Measurements from ENCODE around the gene GPR21. TPM values are rescaled to one million over a fixed set of nuclear protein-coding genes. Genes with fewer than 3 reads are reported as not detected.

GPR21 gene
- total and polyA plus RNA-seq, 2 of the 13 experiments (the other 11 are each of a cell fraction or from before 2014, with no cell fraction given): 0.29 to 0.32 TPM

- no peak for TF ChIP-seq ZSCAN5A (CRISPR knock-in tag; IDR thresholded peaks at IDR 0.05; ENCODE audit: borderline replicate concordance)
These were observed 50.2 kb downstream of the GPR21 start (continued) for GRCh38 chr9:123083680-123084079.

- intact Hi-C loops (cut with micrococcal nuclease; ENCODE audit: unreplicated experiment): loop anchor here (10.0 kb wide), 1 partner anchor 241 kb away; no protein-coding TSS in a partner anchor
- Histone ChIP-seq H3K9me3 (ENCODE audit: low read length) (no peaks in the 10 kb centered on the region), H3K4me3 (replicated peaks in 1 of 3; ENCODE audit: insufficient read depth in 1 of 3, low read depth in 2 of 3, low read length in 3 of 3) (no peak overlapping the region), H2AFZ (ENCODE audit: low read length) (no peak overlapping the region), H3K27me3 (ENCODE audit: control insufficient read depth in 1 of 2, insufficient read depth in 2 of 2, low read length in 2 of 2) (no peaks in the 10 kb centered on the region), H3K4me1 (ENCODE audit: insufficient read depth, low read length) (peaks cover 43% of the 10 kb centered on the region), H3K27ac (ENCODE audit: extremely low read length, insufficient read depth, low read length) (no peak overlapping the region), H3K9ac (ENCODE audit: insufficient read depth, low read depth, low read length) (no peak overlapping the region), H3K79me2 (ENCODE audit: insufficient read depth, low read length) (no peaks in the 10 kb centered on the region), H3K36me3 (replicated peaks in 1 of 2; ENCODE audit: control insufficient read depth in 1 of 2, insufficient read depth in 2 of 2, low read length in 2 of 2) (peaks cover 8 to 34% of the 10 kb centered on the region in 2 experiments; a peak in 4 of 5 replicates), H4K20me1 (ENCODE audit: insufficient read depth, low read length) (no peaks in the 10 kb centered on the region), H3K4me2 (ENCODE audit: low read depth, low read length) (no peak overlapping the region)
- ChIA-PET POLR2A (no interaction called here), CTCF (ENCODE audit: low intra/inter-chr PET ratio, low total read pairs) (no interaction called here)
- FAIRE-seq (no peak), ATAC-seq (no peak), DNase-seq (ENCODE audit: low spot score) (no peak)
- BruUV-seq (replicated peaks): no TSS peak
- in situ Hi-C loops (cut with HindIII; ENCODE audit: extremely low pct_ligation_motif_present, low pct_unique_long_range_greater_than_20kb): loop anchor here (5.0 kb wide), 2 partner anchors 143 to 268 kb away; no protein-coding TSS in a partner anchor
- WGBS (ENCODE audit: low lambda C conversion rate): 100% methylated on average over 1 of the region's 1 CpG
- TF ChIP-seq ZNF619 (CRISPR knock-in tag; IDR thresholded peaks at IDR 0.05) (no peak), HES4 (CRISPR knock-in tag; IDR thresholded peaks at IDR 0.05; ENCODE audit: borderline replicate concordance) (no peak), ZNF639 (CRISPR knock-in tag; conservative IDR thresholded peaks at IDR 0.05) (no peak), ZNF260 (CRISPR knock-in tag; IDR thresholded peaks at IDR 0.05; ENCODE audit: borderline replicate concordance, low read depth) (no peak), ZNF777 (CRISPR knock-in tag; IDR thresholded peaks at IDR 0.05) (no peak), BCLAF1 (IDR thresholded peaks at IDR 0.05) (no peak), ZNF460 (CRISPR knock-in tag; IDR thresholded peaks at IDR 0.05; ENCODE audit: borderline replicate concordance) (no peak), SMC3 (IDR thresholded peaks at IDR 0.05; ENCODE audit: low read length) (no peak), TARDBP (CRISPR knock-in tag; IDR thresholded peaks at IDR 0.05) (no peak), ZNF547 (CRISPR knock-in tag; IDR thresholded peaks at IDR 0.05) (no peak), TOPORS (CRISPR knock-in tag; IDR thresholded peaks at IDR 0.05) (no peak), NFE2L1 (CRISPR knock-in tag; IDR thresholded peaks at IDR 0.05; ENCODE audit: borderline replicate concordance) (no peak), TRAFD1 (CRISPR knock-in tag; IDR thresholded peaks at IDR 0.05; ENCODE audit: borderline replicate concordance) (no peak), ZNF484 (CRISPR knock-in tag; IDR thresholded peaks at IDR 0.05; ENCODE audit: borderline replicate concordance, low read depth) (no peak), PCBP2 (optimal IDR thresholded peaks at IDR 0.05; ENCODE audit: low read depth, low read length, poor library complexity, severe bottlenecking) (no peak), PHF5A (CRISPR knock-in tag; IDR thresholded peaks at IDR 0.05; ENCODE audit: low read depth, unreplicated experiment) (no peak)
These were observed 50.8 kb downstream of the GPR21 start for GRCh38 chr9:123084256-123084655.
